ENCODE measurements around the gene EFCAB6.

EFCAB6 gene

DNA sequence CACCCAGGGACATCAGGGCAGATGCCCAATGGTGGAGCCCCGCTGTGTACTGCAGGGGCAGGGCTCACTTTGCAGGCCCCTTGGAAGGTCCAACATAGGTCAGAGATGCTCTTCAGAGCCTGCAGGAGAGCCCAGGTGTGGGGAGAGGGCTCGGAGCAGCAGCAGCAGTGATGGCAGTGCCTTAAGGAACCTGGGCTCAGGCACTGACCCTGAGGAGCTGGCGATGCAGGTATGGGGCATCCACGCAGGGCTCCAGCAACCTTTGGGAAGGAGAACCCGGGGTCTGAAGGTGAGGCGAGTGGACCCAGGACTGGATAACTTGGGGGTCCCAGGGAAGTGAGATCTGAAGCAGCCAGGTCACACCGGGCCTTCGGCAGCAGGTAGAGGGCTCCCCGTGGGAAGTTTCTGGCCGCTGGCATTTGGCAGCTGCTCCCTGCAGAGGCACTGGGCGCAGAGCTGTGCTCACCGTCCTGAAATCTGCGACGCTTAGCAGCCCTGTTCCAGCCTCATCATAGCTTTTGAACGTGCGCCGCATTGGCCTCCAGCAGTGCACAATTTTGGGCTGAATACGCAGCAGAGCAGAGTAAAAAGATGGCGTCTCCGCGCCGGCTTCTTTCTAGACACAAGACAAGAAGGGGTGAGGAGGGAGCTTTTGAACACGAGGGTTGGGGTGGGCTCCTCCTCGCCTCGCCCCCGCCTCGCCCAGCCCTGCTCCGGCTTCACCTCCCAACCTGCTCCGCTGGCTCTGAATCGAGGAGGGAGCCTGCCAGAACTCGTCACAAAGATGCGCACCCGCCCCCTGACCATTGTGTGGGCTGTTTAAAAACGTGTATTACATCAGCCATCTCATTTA is 281.5 kb downstream of the EFCAB6 start:
- DNase-seq (ENCODE audit: low read depth), result no peak

DNA sequence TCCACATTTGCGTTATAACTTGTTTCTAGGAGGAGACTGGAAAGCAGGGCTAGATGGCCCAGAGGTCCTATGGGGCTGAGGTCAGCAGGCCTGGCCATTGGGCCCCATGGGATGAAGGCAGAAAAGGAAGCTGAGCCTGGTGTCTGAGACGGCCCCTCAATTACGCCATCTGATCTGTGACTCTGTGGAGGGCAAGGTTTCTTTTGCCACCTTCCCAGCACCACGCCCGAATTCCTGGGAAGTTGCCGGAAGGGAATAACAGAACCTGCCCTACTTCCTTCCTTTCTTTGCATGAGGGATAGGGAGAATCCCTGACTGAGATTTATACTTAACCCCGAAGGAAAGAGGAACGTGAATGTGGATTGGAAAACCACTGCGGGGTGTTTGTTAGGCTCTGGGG is 282.2 kb downstream of the EFCAB6 start:
- DNase-seq (ENCODE audit: low read depth), result no peak

GRCh38 chr22:43529461-43529860 is 282.6 kb downstream of the EFCAB6 start:
- DNase-seq (ENCODE audit: low read depth), result no peak

GRCh38 chr22:43528601-43529360 is 283.3 kb downstream of the EFCAB6 start:
- no peak for DNase-seq (ENCODE audit: low read depth)

DNA sequence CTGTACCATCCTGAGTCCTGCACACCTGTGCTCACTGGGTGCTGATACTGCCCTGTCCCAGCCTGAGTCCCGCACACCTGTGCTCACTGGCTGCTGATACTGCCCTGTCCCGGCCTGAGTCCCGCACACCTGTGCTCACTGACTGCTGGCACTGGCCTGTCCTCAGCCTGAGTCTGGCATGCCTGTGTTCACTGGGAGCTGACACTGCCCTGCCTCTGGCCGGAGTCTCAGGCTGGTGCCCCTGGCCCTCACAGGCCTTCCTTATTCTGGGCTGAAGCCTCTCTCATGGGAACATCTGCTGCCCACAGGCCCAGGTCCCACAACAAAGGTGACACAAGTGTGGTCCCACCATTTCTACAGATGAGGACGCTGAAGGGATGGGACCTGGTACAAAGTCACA is 285.2 kb downstream of the EFCAB6 start:
- DNase-seq (ENCODE audit: low read depth), result no peak

DNA sequence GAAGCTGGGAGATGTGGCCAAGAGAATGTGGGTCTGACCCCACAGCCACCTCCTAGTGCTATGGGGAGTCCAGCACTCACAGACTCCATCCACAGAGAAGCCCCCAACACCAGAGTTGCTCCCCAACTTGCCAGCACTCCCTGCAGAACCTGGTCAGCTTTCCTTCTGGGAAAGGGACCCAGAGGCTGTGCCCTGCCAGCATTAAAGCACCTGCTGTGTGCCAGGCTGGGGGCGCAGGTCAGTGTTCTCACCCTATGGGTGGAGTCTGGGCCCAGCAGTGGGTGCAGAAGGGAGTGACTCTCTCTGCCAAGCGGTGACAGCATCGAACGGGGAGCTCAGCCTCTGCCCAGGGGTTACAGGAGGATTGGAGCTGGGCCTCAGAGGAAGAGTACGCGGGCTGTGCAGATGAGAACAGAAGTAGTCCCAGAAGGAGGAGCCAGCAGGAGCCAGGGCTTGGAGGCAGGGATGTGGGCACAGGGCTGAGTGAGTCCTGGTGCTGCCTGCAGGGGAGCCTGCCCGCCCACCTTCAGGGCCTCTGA is 285.9 kb downstream of the EFCAB6 start:
- no peak for DNase-seq (ENCODE audit: low read depth)

DNA sequence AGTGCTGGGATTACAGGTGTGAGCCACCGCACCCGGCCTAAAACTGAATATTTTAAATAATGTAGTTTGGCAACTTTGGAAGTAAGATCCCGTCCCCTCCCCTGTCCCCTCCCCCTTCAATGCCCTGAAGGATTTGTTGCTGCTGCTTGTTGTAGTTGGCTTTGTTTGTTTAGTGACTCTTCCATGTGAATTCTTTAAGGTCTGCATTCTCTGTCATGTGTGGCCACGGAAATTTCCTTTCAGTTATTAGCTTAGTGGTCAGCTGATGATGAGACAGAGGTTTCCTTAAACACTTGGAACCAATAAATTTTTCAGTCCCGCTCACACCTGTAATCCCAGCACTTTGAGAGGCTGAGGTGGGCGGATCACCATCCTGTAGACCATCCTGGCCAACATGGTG is 290.4 kb downstream of the EFCAB6 start:
- DNase-seq (ENCODE audit: low read depth), result no peak

- DNase-seq (ENCODE audit: low read depth), result no peak
Observed at GRCh38 chr22:43520632-43521039, 291.5 kb downstream of the EFCAB6 start.

DNA sequence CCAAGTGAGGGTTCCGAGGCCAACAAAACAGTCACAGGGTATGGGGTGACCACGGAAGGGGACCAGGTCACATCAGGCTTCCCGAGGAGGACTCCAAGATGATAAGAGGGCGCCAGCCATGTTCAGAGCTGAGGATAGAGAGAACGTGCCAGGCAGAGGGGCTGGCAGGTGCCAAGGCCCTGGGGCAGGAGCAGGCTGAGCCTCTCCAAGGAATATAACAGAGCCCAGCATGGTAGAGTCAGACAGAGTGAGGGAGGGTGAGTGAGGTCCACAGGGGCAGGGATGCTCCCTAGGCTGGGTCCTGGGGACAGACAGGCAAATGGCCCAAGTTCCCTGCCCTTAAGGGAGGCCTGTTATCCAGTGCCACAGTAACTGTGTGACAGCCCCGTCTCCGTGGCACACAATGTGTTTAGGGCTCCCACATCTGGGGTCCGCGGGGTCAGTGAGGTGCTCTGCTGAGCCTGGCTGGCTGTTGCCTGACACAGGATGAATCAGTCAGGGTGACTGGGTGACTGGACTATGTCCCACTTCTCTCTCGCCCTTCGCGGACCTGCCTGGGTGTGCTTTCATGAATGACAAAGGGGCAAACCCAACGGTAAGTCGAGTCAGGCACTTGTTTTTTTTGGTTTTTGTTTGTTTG is 295.0 kb downstream of the EFCAB6 start:
- no peak for DNase-seq (ENCODE audit: low read depth)

DNA sequence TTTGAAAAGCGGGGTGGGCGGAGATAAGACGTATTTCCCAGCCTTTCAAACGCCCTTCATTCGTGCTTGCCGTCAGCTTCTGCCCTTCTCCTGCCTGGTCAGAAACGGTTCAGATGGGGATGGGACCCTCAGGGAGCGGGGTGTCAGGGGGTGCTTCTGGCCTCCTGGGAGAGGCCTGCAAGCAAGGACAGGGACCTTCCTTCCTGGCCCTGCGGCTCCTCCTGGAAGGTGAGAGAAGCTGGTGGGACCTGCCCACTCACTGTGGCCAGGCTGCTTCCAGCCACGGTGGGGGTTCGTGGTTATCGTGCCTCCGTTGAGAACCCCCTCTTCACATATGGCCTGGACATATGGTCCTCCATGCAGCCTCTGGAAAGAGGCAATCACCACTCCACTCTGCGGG is 295.7 kb downstream of the EFCAB6 start:
- no peak for DNase-seq (ENCODE audit: low read depth)

GRCh38 chr22:43515902-43516301 is 296.2 kb downstream of the EFCAB6 start:
- DNase-seq (ENCODE audit: low read depth), result no peak

GRCh38 chr22:43515411-43515810 is 296.7 kb downstream of the EFCAB6 start:
- no peak for DNase-seq (ENCODE audit: low read depth)

- DNase-seq (ENCODE audit: low read depth), result no peak
Observed at GRCh38 chr22:43514476-43515157, 297.5 kb downstream of the EFCAB6 start.

GRCh38 chr22:43512279-43512678 is 299.8 kb downstream of the EFCAB6 start:
- no peak for DNase-seq (ENCODE audit: low read depth)

GRCh38 chr22:43511276-43511910 is 300.7 kb downstream of the EFCAB6 start:
- DNase-seq (ENCODE audit: low read depth), result no peak

DNA sequence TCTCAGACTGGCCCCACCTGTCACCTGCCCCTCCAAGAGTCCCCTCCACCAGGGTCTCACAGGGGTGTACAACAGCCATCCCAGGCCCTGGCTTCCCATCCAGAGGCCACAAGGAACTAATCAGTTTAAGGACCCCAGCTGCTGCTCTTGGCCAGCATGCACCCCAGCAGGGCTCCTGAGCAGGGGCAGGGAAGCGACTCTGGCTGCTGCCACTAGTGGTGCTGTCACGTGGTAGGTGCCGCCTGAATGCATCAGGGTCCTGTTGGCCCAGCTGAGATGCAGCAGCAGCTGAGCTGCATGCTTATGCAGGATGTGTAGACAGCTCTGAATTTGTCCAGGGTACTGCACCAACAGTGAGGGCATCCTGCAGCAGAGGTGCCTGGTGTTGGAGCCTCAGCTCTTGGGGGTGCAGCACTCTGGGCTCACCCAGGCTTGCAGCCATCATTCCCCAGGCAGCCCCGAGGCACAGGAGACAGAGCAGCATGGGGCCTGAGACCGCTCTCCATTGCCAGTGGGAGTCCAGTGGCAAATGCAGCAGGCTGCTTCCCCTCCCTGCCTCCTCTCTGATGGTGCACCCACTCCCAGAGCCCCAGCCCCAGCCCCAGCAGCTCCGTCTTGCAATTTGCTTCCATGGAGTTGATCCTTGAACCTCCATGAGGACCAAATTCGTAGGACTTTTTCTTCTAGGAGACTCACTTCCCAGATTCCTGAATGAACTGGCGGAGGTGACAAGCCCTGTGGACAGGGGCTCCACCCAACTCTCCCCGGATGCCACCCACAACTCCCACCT is 301.6 kb downstream of the EFCAB6 start:
- DNase-seq (ENCODE audit: low read depth), result no peak

DNA sequence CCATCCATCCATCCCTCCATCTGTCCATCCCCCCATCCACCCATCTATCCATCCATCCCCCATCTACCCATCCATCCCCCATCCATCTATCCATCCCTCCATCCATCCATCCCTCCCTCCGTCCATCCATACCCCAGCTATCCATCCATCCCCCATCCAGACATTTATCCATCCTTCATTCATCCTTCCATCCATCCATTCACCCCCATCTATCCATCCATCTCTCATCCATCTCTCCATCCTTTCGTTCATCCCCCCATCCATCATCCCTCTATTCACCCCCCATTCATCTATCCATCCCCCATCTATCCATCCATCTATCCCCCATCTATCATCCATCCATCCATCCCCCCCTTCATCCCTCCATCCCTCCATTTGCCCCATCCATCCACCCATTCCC is 302.8 kb downstream of the EFCAB6 start:
- no peak for DNase-seq (ENCODE audit: low read depth)

GRCh38 chr22:43508489-43508888 is 303.6 kb downstream of the EFCAB6 start:
- no peak for DNase-seq (ENCODE audit: low read depth)

DNA sequence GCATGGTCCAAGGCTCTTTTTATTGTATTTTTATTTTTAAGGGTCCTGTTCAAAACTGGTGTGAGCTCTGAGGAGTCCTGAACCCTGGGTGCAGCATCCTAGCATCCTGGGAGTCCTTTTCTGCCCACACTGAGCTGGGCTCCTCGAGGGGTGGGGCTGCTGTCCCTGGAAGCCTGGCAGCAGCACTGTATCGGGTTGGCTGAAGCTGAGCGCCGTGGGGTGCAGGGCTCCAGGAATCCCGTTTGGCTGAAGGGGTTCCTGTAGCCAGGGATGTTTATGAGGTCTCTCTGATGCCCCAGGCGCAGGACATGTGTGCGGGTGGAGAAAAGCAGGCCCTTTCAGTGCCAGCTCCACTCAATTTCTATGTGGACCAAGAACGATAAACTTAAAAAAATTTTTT is 304.9 kb downstream of the EFCAB6 start:
- DNase-seq (ENCODE audit: low read depth), result no peak

- DNase-seq (ENCODE audit: low read depth), result no peak
Observed at GRCh38 chr22:43506487-43506886, 305.6 kb downstream of the EFCAB6 start.

DNA sequence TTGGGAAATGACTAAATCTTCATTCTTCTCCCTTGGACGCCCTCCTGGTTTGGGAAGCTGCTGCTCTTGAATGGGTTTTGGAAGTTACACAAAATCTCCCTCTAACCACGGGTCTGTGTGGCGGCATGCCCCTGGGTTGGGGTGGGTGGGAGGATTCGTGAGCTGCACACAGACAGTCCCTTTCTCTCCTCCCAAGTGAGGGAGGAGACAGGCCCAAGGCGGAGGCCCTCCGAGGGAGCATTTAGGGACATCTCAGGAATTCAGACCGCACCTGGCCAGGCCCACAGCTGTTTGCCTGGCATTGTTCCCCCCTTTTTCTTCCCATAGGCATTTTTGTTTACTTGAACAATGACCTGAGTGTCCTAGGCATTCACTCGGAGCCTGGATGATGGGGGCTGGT is 306.2 kb downstream of the EFCAB6 start:
- no peak for DNase-seq (ENCODE audit: low read depth)
